ENCODE data around the gene ENOX1.

ENOX1 gene

DNA sequence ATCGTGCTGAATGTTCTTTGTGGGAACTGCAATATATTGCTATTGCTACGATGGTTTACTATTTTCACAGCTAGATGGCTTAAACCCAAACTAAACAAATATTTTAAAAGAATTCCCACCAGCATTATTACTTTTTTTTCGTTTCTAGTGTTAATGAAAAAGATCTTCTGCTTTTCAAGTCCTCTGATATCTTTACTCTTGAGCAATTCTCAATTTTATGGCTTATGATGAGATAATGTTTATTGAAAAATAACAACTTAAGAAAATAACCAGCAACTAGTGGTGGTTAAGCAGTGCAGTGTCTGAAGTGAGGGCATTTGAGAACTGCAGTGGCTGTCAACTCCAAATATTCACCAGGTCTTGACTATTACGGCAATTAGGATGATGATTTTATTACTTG lies 360.4 kb downstream of the ENOX1 start:
- no peak for TF ChIP-seq POLR2AphosphoS5 (IDR thresholded peaks at IDR 0.05; ENCODE audit: low read depth, low read length)
- TF ChIP-seq SIN3A (IDR thresholded peaks at IDR 0.05; ENCODE audit: borderline replicate concordance, insufficient read depth, low read length), result no peak
- TF ChIP-seq FOXP2 (optimal IDR thresholded peaks at IDR 0.05; ENCODE audit: borderline replicate concordance, extremely low read depth, extremely low read length, insufficient read depth), result no peak
- TF ChIP-seq, protein P1, sequence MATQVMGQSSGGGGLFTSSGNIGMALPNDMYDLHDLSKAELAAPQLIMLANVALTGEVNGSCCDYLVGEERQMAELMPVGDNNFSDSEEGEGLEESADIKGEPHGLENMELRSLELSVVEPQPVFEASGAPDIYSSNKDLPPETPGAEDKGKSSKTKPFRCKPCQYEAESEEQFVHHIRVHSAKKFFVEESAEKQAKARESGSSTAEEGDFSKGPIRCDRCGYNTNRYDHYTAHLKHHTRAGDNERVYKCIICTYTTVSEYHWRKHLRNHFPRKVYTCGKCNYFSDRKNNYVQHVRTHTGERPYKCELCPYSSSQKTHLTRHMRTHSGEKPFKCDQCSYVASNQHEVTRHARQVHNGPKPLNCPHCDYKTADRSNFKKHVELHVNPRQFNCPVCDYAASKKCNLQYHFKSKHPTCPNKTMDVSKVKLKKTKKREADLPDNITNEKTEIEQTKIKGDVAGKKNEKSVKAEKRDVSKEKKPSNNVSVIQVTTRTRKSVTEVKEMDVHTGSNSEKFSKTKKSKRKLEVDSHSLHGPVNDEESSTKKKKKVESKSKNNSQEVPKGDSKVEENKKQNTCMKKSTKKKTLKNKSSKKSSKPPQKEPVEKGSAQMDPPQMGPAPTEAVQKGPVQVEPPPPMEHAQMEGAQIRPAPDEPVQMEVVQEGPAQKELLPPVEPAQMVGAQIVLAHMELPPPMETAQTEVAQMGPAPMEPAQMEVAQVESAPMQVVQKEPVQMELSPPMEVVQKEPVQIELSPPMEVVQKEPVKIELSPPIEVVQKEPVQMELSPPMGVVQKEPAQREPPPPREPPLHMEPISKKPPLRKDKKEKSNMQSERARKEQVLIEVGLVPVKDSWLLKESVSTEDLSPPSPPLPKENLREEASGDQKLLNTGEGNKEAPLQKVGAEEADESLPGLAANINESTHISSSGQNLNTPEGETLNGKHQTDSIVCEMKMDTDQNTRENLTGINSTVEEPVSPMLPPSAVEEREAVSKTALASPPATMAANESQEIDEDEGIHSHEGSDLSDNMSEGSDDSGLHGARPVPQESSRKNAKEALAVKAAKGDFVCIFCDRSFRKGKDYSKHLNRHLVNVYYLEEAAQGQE (IDR thresholded peaks at IDR 0.05; ENCODE audit: insufficient read depth in 1 of 2, low read depth in 2 of 2, low read length in 2 of 2), result no peak

DNA sequence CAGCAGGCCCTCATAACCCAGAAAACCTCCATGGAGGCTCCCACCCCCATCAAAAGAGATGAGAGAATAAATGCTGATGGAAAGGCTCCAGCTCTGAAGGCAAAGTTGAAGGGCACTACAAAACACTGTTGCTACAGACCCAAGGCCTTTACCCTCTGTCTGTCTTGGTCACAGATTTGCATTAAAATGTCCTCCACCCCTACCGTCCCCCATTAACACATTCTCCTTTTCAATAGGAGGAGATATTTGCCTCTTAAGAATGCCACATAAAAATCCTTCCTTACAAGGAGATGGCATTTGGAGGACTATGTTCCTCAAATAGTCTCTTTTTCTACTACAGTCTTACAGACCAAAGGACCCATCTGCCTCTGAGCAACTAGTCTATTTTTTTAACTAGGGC lies 361.5 kb downstream of the ENOX1 start:
- TF ChIP-seq POLR2AphosphoS5 (IDR thresholded peaks at IDR 0.05; ENCODE audit: low read depth, low read length) (no peak), TAF1 (IDR thresholded peaks at IDR 0.05; ENCODE audit: borderline replicate concordance, insufficient read depth, low read length) (no peak), FOXP2 (optimal IDR thresholded peaks at IDR 0.05; ENCODE audit: borderline replicate concordance, extremely low read depth, extremely low read length, insufficient read depth) (no peak), SIN3A (IDR thresholded peaks at IDR 0.05; ENCODE audit: borderline replicate concordance, insufficient read depth, low read length) (no peak)
- TF ChIP-seq, protein P1 (IDR thresholded peaks at IDR 0.05; ENCODE audit: insufficient read depth in 1 of 2, low read depth in 2 of 2, low read length in 2 of 2), result no peak

DNA sequence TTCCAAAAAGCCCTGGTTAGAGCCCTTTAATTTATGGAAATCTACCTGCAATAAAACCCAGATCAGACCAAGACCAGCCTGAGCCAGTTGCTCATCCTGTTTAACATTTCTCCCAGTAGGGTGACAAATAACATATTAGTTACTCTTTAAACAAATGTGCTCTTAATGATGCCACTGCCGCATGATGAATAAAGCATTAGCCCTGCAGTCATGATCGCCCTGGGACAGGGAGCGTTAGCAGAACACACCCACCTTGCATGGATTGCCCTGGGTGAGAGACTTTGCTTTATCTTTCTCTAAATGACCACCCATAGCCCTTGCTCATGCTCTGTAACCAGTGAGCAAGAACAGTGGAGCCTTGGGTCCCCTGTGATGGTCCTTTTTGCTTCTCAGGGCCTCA lies 362.4 kb downstream of the ENOX1 start:
- no peak for TF ChIP-seq POLR2AphosphoS5 (IDR thresholded peaks at IDR 0.05; ENCODE audit: low read depth, low read length)

DNA sequence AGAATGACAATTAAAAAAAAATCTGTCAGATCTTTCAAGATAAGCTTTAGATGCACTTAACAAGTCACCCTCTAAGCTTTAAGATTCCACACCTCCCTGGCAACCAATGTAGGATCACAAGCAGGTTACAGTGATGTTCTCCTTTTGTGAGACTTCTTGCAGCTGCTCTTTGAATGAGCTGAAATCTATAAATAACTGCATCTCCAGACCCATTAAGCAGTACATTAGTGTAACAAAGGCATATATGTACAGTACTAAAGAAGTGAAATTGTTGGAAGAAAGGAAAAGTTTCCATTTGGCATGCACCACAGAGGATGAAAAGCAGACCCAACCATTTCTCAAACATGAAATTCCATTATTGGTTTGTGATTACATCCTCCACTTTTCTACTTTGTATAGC lies 364.7 kb downstream of the ENOX1 start:
- TF ChIP-seq SIN3A (IDR thresholded peaks at IDR 0.05; ENCODE audit: borderline replicate concordance, insufficient read depth, low read length) (no peak), TAF1 (IDR thresholded peaks at IDR 0.05; ENCODE audit: borderline replicate concordance, insufficient read depth, low read length) (no peak), POLR2AphosphoS5 (IDR thresholded peaks at IDR 0.05; ENCODE audit: low read depth, low read length) (no peak), FOXP2 (optimal IDR thresholded peaks at IDR 0.05; ENCODE audit: borderline replicate concordance, extremely low read depth, extremely low read length, insufficient read depth) (no peak)
- TF ChIP-seq, protein P1 (IDR thresholded peaks at IDR 0.05; ENCODE audit: insufficient read depth in 1 of 2, low read depth in 2 of 2, low read length in 2 of 2), result no peak

DNA sequence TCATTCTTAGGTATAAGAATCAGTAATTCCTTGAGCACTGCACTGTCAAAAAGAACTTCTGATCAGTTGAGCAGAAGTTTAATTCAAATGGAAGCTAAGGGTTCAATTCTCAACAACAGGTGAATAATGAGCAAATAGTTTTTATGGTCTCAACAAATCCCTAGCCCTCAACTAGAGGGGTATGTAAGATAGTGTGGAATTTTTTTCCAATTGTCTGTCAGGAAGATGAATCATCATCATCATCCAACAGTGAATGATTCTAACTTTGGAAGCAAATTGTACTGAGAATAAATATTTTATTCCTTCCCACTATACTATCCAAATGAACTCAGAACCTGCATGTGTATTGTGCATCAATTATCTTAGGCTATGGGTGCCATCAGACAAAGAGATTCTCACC lies 372.7 kb downstream of the ENOX1 start:
- TF ChIP-seq FOXP2 (optimal IDR thresholded peaks at IDR 0.05; ENCODE audit: borderline replicate concordance, extremely low read depth, extremely low read length, insufficient read depth), result no peak
- no peak for TF ChIP-seq SIN3A (IDR thresholded peaks at IDR 0.05; ENCODE audit: borderline replicate concordance, insufficient read depth, low read length)
- TF ChIP-seq TAF1 (IDR thresholded peaks at IDR 0.05; ENCODE audit: borderline replicate concordance, insufficient read depth, low read length), result no peak
- TF ChIP-seq POLR2AphosphoS5 (IDR thresholded peaks at IDR 0.05; ENCODE audit: low read depth, low read length), result no peak

DNA sequence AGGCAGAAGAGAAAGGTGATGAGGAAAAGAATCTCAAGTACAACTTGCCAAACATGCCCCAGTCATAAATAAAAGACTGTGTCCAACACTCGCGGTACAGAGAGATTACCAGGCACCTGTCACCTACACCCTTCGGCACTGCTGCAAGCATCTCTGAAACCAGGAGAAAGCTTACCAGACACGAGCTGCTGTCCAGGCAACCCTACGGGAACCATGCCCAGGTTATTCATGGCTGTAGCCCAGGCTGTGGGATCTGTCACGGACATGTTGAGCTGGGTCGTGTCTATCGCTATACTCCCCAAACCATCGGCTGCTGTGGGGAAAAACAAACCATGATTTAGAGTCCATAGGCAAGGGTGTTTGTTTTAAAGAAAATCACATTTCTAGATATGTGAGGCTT lies 375.0 kb downstream of the ENOX1 start:
- TF ChIP-seq, protein P1 (IDR thresholded peaks at IDR 0.05; ENCODE audit: insufficient read depth in 1 of 2, low read depth in 2 of 2, low read length in 2 of 2), result no peak
- TF ChIP-seq TAF1 (IDR thresholded peaks at IDR 0.05; ENCODE audit: borderline replicate concordance, insufficient read depth, low read length) (no peak), FOXP2 (optimal IDR thresholded peaks at IDR 0.05; ENCODE audit: borderline replicate concordance, extremely low read depth, extremely low read length, insufficient read depth) (no peak), POLR2AphosphoS5 (IDR thresholded peaks at IDR 0.05; ENCODE audit: low read depth, low read length) (no peak), SIN3A (IDR thresholded peaks at IDR 0.05; ENCODE audit: borderline replicate concordance, insufficient read depth, low read length) (no peak)

Measured in PFSK-1 (cell line).